ENCODE measurements around the gene REG4. TPM values are rescaled to one million over a fixed set of nuclear protein-coding genes. Genes with fewer than 3 reads are reported as not detected.
A peak's percentile ranks its signal among the peaks of the same experiment; 100 is the strongest.

Gene REG4
- total RNA-seq, 1 donor from 2014 or later = not detected

- Histone ChIP-seq H3K27me3 (no peaks in the 10 kb centered on the region), H3K4me1 (peaks cover 18% of the 10 kb centered on the region), H3K4me3 (no peak overlapping the region)
Measured at GRCh38 chr1:119778886-119779560, 32.2 kb downstream of the REG4 start.

GRCh38 chr1:119778359-119778758 is 32.9 kb downstream of the REG4 start:
- Histone ChIP-seq H3K36me3 (no peaks in the 10 kb centered on the region), H3K27ac (no peak overlapping the region), H3K27me3 (no peaks in the 10 kb centered on the region), H3K9me3 (no peaks in the 10 kb centered on the region), H3K4me3 (no peak overlapping the region), H3K4me1 (peaks cover 13% of the 10 kb centered on the region)
- intact Hi-C loops (cut with DNase I) = no loop called here
- TF ChIP-seq POLR2A (IDR thresholded peaks at IDR 0.05) (no peak), POLR2AphosphoS5 (IDR thresholded peaks at IDR 0.05; ENCODE audit: insufficient read depth in 1 of 2, low read depth in 1 of 2) (no peak), CTCF (IDR thresholded peaks at IDR 0.05) (no peak)
- no peak for DNase-seq (ENCODE audit: extremely low spot score in 2 of 2)

More at GRCh38 chr1:119778886-119779560, 32.2 kb downstream of the REG4 start:
- peak overlapping the region; percentile 11 for H3K27ac ChIP-seq
- TF ChIP-seq CTCF (IDR thresholded peaks at IDR 0.05) = no peak
- no peak for TF ChIP-seq POLR2AphosphoS5 (IDR thresholded peaks at IDR 0.05; ENCODE audit: insufficient read depth in 1 of 2, low read depth in 1 of 2)
- no peak for TF ChIP-seq POLR2A (IDR thresholded peaks at IDR 0.05)
- H3K9me3 ChIP-seq = no peaks in the 10 kb centered on the region
- intact Hi-C loops (cut with DNase I) = no loop called here
- DNase-seq (ENCODE audit: extremely low spot score in 2 of 2) = no peak
- no peaks in the 10 kb centered on the region for H3K36me3 ChIP-seq

- Histone ChIP-seq H3K4me3 (no peak overlapping the region), H3K36me3 (no peaks in the 10 kb centered on the region), H3K27ac (no peak overlapping the region), H3K27me3 (no peaks in the 10 kb centered on the region), H3K9me3 (no peaks in the 10 kb centered on the region), H3K4me1 (peaks cover under 1% of the 10 kb centered on the region)
- intact Hi-C loops (cut with DNase I) = no loop called here
- no peak for DNase-seq (ENCODE audit: extremely low spot score in 2 of 2)
- no peak for TF ChIP-seq POLR2AphosphoS5 (IDR thresholded peaks at IDR 0.05; ENCODE audit: insufficient read depth in 1 of 2, low read depth in 1 of 2)
Measured at GRCh38 chr1:119774746-119775490, 36.3 kb downstream of the REG4 start.

GRCh38 chr1:119773711-119774241 is 37.5 kb downstream of the REG4 start:
- no peak overlapping the region for H3K27ac ChIP-seq
- DNase-seq (ENCODE audit: extremely low spot score in 2 of 2) = no peak

GRCh38 chr1:119772298-119772697 is 39.0 kb downstream of the REG4 start:
- H3K4me1 ChIP-seq = no peaks in the 10 kb centered on the region
- H3K4me3 ChIP-seq = no peak overlapping the region
- TF ChIP-seq CTCF (IDR thresholded peaks at IDR 0.05) (no peak), POLR2AphosphoS5 (IDR thresholded peaks at IDR 0.05; ENCODE audit: insufficient read depth in 1 of 2, low read depth in 1 of 2) (no peak)
- no peak overlapping the region for H3K27ac ChIP-seq
- intact Hi-C loops (cut with DNase I) = no loop called here
- H3K27me3 ChIP-seq = no peaks in the 10 kb centered on the region
- no peak for DNase-seq (ENCODE audit: extremely low spot score in 2 of 2)
- no peaks in the 10 kb centered on the region for H3K36me3 ChIP-seq
- H3K9me3 ChIP-seq = no peaks in the 10 kb centered on the region

More at GRCh38 chr1:119773711-119774241, 37.5 kb downstream of the REG4 start:
- H3K27me3 ChIP-seq = no peaks in the 10 kb centered on the region
- no peaks in the 10 kb centered on the region for H3K4me1 ChIP-seq
- no peaks in the 10 kb centered on the region for H3K36me3 ChIP-seq
- intact Hi-C loops (cut with DNase I) = no loop called here
- H3K9me3 ChIP-seq = no peaks in the 10 kb centered on the region
- TF ChIP-seq POLR2AphosphoS5 (IDR thresholded peaks at IDR 0.05; ENCODE audit: insufficient read depth in 1 of 2, low read depth in 1 of 2) (no peak), POLR2A (IDR thresholded peaks at IDR 0.05) (no peak), CTCF (IDR thresholded peaks at IDR 0.05) (no peak)
- no peak overlapping the region for H3K4me3 ChIP-seq

All from vagina (tissue), 2 donors.